PFSK-1 (cell line): ENCODE data around the gene TUBAL3.

Experiments
- FOXP2 ChIP-seq: optimal IDR thresholded peaks from 2 replicates; pipeline ENCODE3; 2011; ENCODE audit warnings: borderline replicate concordance, control low read depth, inconsistent platforms; ENCODE audit not compliant: insufficient read depth; ENCODE audit errors: extremely low read length, extremely low read depth
- POLR2AphosphoS5 ChIP-seq: IDR thresholded peaks from 2 replicates; pipeline ENCODE4 v1.6.1; 2012; ENCODE audit warnings: low read depth, mild to moderate bottlenecking, control low read depth, low read length, moderate library complexity
- REST ChIP-seq, 2 experiments: IDR thresholded peaks; 2 replicates each; pipeline versions ENCODE4 v1.6.1 to v1.8.0; 2011 to 2012; ENCODE audit warnings: low read depth in 2 of 2, low read length in 2 of 2, control low read depth in 1 of 2, inconsistent platforms in 1 of 2, mild to moderate bottlenecking in 1 of 2, moderate library complexity in 1 of 2; ENCODE audit not compliant: insufficient read depth in 1 of 2
- SIN3A ChIP-seq: IDR thresholded peaks from 2 replicates; pipeline ENCODE4 v1.6.1; 2012; ENCODE audit warnings: mild to moderate bottlenecking, low read length, moderate library complexity, borderline replicate concordance; ENCODE audit not compliant: insufficient read depth
- TAF1 ChIP-seq: IDR thresholded peaks from 2 replicates; pipeline ENCODE4 v1.6.1; 2012; ENCODE audit warnings: low read length, control low read depth, borderline replicate concordance; ENCODE audit not compliant: insufficient read depth

TUBAL3 gene

GRCh38 chr10:5449227-5449626 lies 44.6 kb upstream of the TUBAL3 start:
- TF ChIP-seq SIN3A: no peak
- TF ChIP-seq REST (IDR thresholded peaks at IDR 0.05; ENCODE audit: insufficient read depth in 1 of 2, low read depth in 2 of 2, low read length in 2 of 2): no peak
- TF ChIP-seq FOXP2: no peak
- TF ChIP-seq TAF1: no peak
- TF ChIP-seq POLR2AphosphoS5: no peak

- no peak for TF ChIP-seq SIN3A
- TF ChIP-seq POLR2AphosphoS5: no peak
- no peak for TF ChIP-seq TAF1
- TF ChIP-seq FOXP2: no peak
- TF ChIP-seq REST (IDR thresholded peaks at IDR 0.05; ENCODE audit: insufficient read depth in 1 of 2, low read depth in 2 of 2, low read length in 2 of 2): no peak
Observed at GRCh38 chr10:5448333-5449001, 43.8 kb upstream of the TUBAL3 start.

- TF ChIP-seq REST (IDR thresholded peaks at IDR 0.05; ENCODE audit: insufficient read depth in 1 of 2, low read depth in 2 of 2, low read length in 2 of 2) (no peak), SIN3A (no peak), POLR2AphosphoS5 (no peak), FOXP2 (no peak), TAF1 (no peak)
Observed at GRCh38 chr10:5447611-5448071, 43.0 kb upstream of the TUBAL3 start.

GRCh38 chr10:5447056-5447455 lies 42.4 kb upstream of the TUBAL3 start:
- TF ChIP-seq FOXP2 (no peak), SIN3A (no peak), TAF1 (no peak), POLR2AphosphoS5 (no peak), REST (IDR thresholded peaks at IDR 0.05; ENCODE audit: insufficient read depth in 1 of 2, low read depth in 2 of 2, low read length in 2 of 2) (no peak)

GRCh38 chr10:5446390-5446926 lies 41.8 kb upstream of the TUBAL3 start:
- TF ChIP-seq SIN3A (no peak), REST (IDR thresholded peaks at IDR 0.05; ENCODE audit: insufficient read depth in 1 of 2, low read depth in 2 of 2, low read length in 2 of 2) (no peak), TAF1 (no peak), POLR2AphosphoS5 (no peak), FOXP2 (no peak)
